GM12873 (cell line): ENCODE data around the gene GOLGA3.

Source experiments
- CTCF ChIP-seq: IDR thresholded peaks from 2 replicates; pipeline ENCODE4 v1.5.1; 2012; ENCODE audit warnings: low read depth, mild to moderate bottlenecking, moderate library complexity, low read length, control low read depth; ENCODE audit not compliant: insufficient read depth; ENCODE audit errors: missing control alignments

The GOLGA3 gene

DNA sequence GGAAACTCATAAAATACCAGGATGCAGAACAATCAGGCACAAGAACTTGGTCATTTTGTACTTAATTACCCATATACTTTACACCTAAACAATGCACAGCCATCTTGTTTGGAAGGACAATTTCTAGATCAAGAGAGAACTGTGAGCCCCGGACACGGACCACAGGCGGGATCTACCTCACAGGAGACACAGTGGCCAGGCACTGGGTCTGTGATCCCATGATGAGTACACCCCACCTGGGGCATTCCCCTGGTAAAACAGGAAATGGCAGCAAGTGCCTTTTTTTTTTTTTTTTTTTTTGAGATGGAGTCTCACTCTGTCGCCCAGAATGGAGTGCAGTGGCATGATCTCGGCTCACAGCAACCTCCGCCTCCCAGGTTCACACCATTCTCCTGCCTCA, 15.2 kb downstream of the GOLGA3 start:
- no peak for TF ChIP-seq CTCF

DNA sequence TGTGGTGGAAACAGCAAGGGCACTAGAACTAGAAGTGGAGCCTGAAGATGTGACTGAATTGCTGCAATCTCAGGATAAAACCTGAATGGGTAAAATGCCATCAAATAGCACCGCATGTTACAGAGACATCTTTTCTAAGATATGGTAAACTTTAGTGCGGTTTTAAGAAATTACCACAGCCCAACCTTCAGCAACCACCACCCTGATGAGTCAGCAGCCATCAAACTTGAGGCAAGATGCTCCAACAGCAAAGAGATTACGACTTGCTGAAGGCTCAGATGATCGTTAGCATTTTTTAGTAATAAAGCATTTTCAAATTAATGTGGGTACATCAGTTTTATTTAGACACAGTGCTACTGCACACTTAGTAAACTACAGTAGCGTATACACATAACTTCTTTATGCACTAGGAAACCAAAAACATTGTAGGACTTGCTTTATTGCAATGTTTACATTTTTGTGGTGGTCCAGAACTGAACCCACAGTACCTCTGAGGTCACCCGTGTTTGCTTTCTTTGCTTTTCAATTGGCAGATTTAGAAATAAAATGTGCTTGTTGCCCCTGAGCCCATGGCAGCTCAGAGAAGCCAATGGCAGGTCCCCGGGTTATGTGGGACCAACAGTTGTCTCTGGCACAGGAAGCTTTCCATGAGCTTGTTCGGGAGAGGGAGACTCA, 15.9 kb downstream of the GOLGA3 start:
- no peak for TF ChIP-seq CTCF

DNA sequence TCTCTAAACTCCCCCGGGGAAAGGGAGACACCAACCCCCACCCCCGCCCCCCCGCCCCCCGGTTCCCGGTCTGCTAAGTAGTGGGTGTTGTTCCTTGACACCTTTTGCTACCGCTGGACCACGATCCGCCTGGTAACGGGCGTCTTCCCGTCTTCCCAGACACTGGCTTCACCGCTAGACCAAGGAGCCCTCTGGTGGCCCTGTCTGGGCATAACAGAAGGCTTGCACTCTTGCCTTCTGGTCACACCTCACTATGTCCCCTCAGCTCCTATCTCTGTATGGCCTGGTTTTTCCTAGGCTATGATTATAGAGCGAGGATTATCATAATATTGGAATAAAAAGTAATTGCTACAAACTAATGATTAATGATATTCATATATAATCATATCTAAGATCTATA, 19.3 kb downstream of the GOLGA3 start:
- TF ChIP-seq CTCF = peak; percentile 48

DNA sequence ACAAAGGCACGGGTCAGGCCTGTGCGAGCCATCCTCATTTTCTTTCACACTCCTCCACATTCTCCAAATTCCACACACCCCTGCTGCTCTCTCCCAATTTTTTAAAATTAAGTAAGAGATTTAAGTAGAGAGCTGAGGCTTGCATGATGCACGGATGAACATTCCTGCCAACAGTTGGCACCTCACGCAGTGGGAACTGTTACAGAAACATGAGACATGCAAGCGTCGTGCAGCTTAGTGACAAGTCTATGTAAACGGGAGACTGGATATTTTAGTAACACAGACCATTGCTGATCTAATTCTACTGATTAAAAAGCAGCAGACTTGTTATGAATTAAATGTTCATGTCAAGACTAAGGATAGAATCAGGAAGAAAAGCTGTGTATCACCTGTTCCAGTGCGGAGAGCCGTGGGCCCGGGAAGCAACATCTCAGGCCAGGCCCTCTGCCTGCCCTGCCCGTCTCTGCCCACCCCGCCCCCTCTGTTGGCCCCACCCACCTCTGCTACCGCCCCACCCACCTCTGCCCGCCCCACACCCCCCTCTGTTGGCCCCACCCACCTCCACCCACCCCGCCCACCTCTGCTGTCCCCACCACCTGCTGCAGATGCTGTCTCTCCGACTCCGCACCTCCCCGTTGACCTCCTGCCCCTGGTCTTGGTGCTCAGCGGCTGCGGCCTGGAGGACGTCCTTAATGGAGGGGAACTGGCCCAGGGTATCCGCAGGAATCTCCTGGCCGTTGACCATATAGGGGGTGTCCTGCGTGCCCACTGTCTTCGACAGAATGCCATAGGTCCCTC, 21.2 kb downstream of the GOLGA3 start:
- no peak for TF ChIP-seq CTCF

DNA sequence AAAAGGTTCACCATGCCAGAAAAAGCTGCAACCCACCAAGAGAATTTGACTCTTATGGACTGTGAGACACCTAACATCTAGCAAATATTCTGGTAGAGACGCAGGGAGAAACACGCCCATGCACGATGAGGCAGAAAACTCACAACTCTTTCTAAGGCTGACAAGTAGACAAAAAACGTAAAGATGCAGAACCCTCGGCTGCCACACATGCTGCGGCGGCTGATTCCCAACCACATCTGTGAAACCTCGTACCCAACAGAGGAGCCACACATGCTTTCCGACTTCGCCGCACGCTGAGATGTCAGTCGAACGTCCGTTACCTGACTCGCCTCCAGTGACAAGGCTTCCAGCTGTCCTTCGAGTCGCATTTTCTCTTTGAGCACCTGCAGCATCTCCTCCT, 21.8 kb downstream of the GOLGA3 start:
- no peak for TF ChIP-seq CTCF

DNA sequence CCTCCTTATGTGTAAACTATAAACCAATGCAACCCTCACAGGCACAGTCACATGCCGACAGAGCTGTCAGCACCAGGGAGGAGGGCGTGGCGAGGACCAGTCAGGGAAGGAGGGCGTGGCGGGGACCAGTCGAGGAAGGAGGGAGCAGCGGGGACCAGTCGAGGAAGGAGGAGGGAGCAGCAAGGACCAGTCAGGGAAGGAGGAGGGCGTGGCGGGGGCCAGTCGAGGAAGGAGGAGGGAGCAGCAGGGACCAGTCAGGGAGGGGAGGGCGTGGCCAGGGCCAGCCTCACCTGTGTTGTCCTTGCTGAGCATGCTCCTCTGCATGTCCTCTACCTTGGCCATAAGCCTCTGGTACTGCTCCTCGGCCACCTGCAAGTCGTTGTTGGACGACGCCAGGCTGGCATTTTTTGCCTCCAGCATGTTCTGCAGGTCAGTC, 24.2 kb downstream of the GOLGA3 start:
- no peak for TF ChIP-seq CTCF

GRCh38 chr12:132803888-132804287, 24.8 kb downstream of the GOLGA3 start:
- TF ChIP-seq CTCF = no peak
